PC-9 (cell line): Measurements from ENCODE around the gene EIF2S3.

Source experiments
- CTCF ChIP-seq: fragments of 200-600 bp; sonication (generic); conservative IDR thresholded peaks from 2 replicates; pipeline ENCODE4 v1.6.1; 2017; ENCODE audit warnings: mixed run types, antibody characterized with exemption, mild to moderate bottlenecking, moderate library complexity
- EZH2 ChIP-seq: fragments of 200-600 bp; sonication (generic); IDR thresholded peaks from 2 replicates; pipeline ENCODE4 v1.8.0; 2017; ENCODE audit warnings: antibody characterized with exemption, low read depth

- TF ChIP-seq CTCF (no peak), EZH2 (no peak)
Measured at GRCh38 chrX:24037729-24038128, 17.0 kb upstream of the EIF2S3 start.
